Activated CD4-positive, alpha-beta T cell treated with anti-CD3 and anti-CD28 coated beads for 24 hours (primary cell): ENCODE data around the gene TEX11.
"Not testable (repeated sequence)": the region's sequence is repeated elsewhere in the genome, so short reads cannot be mapped to it uniquely, and the experiment has no call there.

ENCODE experiments used
- DNase-seq, 2 donors: peaks; one replicate each; pipeline ENCODE4 v3.0.0-alpha.2; 2020; ENCODE audit warnings: low read depth in 2 of 2

The TEX11 gene

DNA sequence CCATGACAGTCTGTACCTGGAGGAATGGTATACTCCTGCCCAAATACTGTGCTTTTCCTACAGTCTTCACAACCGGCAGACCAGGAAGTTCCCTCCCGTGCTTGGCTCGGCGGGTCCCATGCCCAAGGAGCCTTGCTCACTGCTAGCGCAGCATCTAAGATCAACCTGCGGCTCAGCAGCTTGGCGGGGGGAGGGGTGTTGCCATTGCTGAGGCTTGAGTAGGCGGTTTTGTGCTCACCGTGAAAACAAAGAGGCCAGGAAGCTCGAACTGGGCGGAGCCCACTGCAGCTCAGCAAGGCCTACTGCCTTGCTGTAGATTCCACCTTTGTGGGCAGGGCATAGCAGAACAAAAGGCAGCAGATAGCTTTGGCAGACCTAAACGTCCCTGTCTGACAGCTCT, 152.7 kb downstream of the TEX11 start:
- DNase-seq, result peak; percentile 35 to 39

DNA sequence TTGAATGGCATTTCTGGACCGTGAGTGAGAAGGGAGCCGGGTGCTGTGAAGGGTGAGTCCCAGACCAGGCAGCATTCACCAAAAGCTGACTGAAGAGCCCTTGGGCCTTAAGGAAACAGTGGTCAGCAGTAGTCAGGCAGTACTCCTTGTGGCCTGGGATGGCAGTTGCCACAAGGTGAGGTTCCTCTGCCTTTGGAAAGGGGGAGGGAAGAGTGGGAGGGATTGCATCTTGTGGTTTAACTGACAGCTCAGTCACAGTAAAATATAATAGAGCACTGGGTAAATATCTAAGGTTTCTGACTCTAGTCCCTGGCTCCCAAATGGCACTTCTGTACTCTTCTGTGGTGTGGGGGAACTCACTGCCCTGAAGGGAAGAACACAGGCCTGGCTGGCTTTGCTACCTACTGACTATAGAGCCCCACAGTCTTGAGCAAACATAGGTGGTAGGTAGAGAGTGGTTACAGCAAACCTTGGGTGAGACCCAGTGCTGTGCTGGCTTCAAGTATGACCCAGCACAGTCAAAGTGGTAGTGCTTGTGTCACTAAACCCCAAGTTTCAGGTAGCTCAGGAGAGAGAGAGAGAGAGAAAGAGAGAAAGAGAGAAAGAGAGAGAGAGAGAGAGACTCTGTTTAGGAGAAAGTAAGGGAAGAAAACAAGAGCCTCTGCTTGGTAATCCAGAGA, 154.2 kb downstream of the TEX11 start:
- DNase-seq, result no peak

DNA sequence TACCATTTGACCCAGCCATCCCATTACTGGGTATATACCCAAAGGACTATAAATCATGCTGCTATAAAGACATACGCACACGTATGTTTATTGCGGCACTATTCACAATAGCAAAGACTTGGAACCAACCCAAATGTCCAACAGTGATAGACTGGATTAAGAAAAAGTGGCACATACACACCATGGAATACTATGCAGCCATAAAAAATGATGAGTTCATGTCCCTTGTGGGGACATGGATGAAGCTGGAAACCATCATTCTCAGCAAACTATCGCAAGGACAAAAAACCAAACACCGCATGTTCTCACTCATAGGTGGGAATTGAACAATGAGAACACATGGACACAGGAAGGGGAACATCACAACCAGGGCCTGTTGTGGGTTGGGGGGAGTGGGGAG, 174.7 kb downstream of the TEX11 start:
- not testable (repeated sequence) for DNase-seq

DNA sequence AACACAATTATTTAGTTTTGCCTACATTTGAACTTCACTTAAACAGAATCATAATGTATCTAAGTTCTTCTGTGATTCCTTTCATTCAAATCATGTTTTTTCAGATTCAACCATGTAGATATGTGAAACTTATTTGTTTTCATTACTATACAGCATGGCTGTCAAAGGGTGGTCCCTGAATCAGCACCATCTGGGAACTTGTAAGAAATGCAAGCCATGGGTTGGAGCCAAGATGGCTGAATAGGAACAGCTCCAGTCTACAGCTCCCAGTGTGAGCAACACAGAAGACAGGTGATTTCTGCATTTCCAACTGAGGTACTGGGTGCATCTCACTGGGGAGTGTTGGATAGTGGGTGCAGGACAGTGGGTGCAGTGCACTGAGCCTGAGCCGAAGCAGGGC, 180.6 kb downstream of the TEX11 start:
- DNase-seq, result not testable (repeated sequence)

DNA sequence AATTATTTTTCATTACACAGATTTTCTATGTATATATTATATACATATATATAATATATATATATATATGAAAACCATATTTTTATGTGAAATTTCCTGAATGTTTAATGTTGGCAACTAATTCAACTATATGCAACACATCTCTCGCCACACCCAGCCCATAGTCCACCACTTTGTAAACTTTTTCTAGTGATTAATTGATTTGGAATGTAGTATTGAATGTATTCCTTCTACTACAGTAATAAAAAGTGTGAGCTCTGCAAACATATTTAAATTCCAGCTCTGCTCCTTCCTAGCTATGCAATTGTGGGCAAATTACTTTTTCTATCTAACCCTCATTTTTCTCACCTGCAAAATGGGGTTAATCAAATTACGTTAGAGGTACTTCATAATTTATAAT, 187.8 kb downstream of the TEX11 start:
- no peak for DNase-seq

DNA sequence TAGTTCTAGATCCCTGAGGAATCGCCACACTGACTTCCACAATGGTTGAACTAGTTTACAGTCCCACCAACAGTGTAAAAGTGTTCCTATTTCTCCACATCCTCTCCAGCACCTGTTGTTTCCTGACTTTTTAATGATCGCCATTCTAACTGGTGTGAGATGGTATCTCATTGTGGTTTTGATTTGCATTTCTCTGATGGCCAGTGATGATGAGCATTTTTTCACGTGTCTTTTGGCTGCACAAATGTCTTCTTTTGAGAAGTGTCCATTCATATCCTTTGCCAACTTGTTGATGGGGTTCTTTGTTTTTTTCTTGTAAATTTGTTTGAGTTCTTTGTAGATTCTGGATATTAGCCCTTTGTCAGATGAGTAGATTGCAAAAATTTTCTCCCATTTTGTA, 197.2 kb downstream of the TEX11 start:
- DNase-seq, result not testable (repeated sequence)

DNA sequence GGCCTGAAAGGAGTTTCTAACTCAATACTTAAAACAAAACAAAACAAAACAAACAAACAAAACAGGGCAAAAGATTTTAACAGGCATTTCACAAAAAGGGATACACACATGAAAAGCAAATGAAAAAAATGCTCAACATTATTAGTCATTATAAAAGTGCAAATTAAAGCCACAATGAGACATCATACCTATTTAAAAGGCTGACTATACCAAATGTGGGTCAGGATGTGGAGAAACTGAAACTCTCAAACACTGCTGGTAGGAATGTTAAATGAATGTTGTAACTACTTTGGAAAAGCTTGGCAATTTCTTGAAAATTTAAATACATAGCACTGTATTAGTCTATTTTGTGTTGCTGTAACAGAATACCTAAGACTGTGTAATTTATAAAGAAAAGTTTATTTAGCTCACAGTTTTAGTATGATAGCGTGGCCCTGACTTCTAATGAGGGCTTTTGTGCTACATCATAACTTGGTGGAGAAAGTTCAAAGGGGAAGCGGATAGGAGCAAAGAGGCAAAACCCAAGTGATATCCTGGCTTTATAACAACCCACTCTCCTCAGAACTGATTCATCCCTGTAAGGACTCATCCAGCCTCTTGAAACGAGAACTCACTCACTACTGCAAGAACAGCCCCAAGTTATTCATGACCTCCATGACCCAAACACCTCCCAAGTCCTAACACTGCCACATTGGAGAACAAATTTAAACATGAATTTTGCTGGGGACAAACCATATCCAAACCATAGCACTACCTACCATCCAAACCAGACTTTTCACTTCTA, 214.0 kb downstream of the TEX11 start:
- DNase-seq, result no peak

DNA sequence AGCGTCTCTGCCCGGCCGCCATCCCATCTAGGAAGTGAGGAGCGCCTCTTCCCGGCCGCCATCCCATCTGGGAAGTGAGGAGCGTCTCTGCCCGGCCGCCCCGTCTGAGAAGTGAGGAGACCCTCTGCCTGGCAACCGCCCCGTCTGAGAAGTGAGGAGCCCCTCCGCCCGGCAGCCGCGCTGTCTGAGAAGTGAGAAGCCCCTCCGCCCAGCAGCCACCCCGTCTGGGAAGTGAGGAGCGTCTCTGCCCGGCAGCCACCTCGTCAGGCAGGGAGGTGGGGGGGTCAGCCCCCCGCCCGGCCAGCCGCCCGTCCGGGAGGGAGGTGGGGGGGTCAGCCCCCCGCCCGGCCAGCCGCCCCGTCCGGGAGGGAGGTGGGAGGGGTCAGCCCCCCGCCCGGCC, 229.1 kb downstream of the TEX11 start:
- DNase-seq, result not testable (repeated sequence)

DNA sequence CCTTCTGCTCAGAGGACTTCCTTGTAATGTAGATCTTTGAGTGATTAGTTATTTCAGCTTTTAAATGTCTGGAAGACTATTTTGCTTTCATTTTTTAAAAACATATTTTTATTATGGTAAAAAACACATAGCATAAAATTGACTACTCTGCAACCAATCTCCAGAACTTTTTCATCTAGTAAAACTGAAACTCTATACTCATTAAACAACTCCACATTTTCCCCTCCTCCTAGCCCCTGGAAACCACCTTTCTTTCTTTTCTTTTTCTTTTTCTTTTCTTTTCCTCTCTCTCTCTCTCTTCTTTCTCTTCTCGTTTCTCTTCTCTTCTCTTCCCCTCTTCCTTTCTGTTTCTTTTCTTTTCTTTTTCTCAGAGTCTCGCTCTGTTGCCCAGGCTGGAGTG, 233.2 kb downstream of the TEX11 start:
- no peak for DNase-seq

DNA sequence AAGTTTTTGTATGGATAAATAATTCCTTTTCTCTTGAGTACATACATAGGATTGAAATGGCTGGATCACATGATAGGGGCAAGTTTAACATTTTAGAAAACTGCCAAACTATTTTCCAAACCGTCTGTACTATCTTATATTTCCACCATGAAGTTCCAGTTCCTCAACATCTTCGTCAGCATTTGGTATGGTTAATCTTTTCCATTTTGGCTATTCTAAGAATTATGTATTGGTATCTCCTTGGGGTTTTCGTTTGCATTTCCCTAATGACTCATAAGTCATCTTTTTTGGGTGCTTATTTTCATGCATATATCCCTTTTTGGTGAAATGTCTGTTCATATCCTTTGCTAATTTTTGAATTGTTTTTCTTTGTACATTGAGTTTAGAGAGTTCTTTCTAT, 236.2 kb downstream of the TEX11 start:
- no peak for DNase-seq

DNA sequence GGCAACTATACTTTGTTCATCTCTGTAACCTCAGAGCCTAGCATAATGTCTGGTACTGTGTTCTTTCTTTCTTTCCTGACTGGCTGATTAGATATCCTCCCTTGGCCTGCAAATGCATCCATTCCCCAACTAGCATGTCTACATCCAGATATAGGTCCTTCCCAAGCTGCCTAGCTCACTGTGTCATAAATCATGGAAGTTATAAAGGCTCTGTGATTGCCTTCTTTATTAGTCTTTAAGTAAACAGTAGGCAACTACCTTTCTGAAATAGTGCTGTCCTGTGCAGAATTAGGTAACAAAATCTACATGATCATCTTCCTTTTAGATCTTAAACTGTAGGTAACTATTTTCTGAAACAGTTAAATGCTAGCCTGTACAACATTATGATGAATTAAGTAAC, 239.4 kb downstream of the TEX11 start:
- DNase-seq, result no peak

DNA sequence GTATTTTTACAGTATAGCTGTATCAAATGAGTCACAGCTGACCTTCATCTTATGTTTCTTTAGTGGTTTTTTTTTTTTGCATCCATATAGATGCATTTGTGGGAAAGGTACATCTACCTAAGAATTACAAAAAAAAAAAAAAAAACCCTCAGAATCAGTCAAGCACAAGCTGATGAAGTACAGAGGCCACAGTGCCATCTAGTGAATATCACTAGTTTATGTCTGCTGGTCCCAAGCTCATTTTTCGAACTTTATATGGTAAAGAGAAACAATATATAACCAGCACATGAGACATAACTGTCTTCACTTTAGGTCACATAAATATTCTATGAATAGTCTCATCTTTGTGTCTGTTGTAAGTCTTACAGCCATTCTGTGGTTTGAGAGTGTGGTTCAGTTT, 243.8 kb downstream of the TEX11 start:
- DNase-seq, result no peak

DNA sequence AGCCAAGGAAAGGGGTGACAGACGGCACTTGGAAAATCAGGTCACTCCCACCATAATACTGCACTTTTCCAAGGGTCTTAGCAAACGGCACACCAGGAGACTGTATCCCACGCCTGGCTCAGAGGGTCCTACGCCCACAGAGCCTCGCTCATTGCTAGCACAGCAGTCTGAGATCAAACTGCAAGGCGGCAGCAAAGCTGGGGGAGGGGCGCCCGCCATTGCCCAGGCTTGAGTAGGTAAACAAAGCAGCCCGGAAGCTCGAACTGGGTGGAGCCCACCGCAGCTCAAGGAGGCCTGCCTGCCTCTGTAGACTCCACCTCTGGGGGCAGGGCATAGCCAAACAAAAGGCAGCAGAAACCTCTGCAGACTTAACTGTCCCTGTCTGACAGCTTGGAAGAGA, 247.4 kb downstream of the TEX11 start:
- not testable (repeated sequence) for DNase-seq

DNA sequence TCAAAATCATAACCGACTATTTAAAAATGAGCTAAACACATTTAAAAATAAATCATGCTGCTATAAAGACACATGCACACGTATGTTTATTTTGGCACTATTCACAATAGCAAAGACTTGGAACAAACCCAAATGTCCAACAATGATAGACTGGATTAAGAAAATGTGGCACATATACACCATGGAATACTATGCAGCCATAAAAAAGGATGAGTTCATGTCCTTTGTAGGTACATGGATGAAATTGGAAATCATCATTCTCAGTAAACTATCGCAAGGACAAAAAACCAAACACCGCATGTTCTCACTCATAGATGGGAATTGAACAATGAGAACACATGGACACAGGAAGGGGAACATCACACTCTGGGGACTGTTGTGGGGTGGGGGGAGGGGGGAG, 251.0 kb downstream of the TEX11 start:
- DNase-seq, result not testable (repeated sequence)

DNA sequence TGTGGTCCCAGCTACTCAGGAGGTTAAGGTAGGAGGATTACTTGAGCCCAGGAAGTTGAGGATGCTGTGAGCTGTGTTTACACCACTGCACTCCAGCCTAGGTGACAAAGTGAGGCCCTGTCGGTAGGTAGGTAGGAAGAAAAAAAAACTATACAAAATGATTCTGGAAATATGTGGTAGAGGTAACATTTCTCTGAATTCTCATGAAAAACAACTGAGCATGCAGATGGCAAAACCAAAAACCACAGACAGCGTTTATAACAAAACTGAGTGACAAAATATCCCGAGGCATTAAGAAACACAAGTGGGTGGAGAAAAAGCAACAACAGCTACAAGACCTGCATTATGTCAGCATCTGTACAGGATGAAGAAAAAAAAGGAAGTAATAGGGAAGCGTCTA, 252.2 kb downstream of the TEX11 start:
- no peak for DNase-seq

DNA sequence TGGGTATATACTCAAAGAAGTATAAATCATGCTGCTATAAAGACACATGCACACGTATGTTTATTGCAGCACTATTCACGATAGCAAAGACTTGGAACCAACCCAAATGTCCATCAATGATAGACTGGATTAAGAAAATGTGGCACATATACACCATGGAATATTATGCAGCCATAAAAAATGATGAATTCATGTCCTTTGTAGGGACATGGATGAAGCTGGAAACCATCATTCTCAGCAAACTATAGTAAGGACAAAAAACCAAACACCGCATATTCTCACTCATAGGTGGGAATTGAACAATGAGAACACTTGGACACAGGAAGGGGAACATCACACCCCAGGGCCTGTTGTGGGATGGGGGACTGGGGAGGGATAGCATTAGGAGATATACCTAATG, 260.6 kb downstream of the TEX11 start:
- DNase-seq, result not testable (repeated sequence)

DNA sequence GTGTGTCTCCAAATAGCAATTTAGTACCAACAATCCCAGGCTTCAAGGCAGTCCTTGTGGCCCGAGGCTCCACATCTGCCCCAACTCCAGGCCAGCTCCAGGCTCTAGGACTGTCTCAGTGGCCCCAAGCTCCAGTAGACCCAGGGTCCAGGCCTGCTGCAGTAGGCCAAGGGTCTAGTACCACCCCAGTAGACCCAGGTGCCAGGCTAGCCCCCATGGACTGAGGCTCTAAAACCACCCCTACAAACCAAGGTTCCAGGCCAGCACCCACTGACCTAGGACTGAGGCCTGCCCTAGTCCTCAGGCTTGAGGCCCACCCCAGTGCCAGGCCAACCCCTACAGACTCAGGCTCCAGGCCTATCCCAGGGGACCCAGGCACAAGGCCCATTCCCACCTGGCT, 272.3 kb downstream of the TEX11 start:
- DNase-seq, result no peak

DNA sequence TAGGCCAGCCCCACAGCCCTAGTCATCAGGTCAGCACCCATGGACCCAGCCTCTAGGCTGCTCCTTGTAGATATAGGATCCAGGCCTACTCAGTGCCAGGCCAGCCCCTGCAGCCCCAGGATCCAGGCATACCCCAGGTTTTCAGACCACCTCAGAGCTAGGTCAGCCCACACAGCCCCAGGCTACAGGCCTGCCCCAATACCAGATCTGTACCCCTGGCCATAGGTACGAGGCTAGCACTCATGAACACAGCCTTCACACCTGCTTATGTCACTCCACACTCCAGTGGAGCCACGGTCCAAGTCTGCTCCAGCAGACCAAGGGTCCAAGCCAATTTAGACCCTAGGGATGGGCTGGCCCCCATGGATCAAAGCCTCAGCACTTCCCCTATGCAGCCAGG, 272.8 kb downstream of the TEX11 start:
- no peak for DNase-seq

DNA sequence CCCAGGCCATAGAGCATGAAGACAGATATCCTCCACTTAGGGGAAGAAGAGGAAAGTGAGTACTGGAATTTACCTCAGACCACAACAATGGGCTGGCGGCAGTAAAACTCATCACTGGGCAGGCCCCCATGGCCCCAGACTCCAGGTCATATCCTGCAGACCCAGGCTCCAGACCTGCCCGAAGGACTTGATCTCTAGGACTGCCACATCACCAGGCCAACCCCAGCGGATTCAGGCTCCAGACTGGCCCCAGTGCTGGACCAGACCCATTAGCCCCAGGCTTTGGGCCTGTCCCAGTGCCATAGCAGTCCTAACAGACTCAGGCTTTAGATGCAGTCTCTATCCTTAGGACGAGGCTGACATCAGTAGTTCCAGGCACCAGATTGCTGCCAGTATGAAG, 273.3 kb downstream of the TEX11 start:
- DNase-seq, result no peak

DNA sequence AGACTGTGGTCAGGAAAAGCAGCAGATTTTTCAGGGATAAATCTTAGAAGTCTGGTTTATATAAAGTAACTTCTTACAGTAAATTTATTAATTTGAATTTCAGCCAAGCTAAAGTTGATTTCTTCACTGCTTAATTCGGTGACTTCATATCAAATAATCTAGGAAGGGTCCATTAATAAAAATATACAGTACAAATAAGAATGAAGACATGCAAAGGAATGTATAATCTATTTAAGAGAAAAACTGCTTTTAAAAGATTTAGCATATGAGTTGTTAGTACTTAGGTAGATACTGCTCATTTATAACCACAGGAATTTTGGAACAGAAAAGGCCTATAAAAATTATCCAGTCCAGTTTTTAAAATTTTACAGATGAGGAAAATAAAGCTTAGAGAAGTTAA, 286.8 kb downstream of the TEX11 start:
- no peak for DNase-seq

DNA sequence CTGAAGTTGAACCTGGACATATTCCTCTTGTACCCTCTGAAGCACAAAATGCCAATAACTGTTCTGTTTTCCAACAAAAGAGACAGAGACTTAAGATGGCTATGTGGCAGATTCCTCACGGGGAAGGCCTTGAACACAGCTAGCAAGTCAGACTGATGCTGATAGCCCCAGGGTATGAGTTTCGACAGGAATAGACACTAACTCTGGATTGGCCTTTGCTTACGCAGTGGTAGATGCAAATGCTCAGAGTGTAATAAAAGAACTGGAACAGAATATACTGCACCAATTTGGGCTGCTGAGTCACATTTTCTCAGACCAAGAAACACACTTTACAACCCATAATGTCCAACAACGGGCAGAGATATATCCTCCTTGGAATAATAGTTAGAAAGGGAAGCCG, 290.0 kb downstream of the TEX11 start:
- no peak for DNase-seq

DNA sequence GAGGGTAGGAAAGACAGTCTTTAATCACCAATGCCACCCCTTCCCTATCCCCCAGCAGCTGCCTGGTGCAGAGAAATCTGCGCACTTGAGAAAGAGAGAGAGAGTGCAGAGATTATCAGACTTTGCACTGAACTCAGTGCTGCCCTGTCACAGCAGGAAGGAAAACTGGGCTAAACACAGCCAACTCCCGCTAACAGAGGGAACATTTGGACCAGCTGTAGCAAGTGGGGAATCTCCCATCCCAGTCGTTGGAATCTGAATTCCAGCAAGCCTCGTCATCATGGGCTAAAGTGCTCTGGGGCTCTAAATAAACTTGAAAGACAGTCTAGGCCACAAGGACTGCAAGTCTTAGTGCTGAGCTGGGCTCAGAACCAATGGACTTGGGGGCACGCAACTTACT, 295.2 kb downstream of the TEX11 start:
- DNase-seq, result no peak

DNA sequence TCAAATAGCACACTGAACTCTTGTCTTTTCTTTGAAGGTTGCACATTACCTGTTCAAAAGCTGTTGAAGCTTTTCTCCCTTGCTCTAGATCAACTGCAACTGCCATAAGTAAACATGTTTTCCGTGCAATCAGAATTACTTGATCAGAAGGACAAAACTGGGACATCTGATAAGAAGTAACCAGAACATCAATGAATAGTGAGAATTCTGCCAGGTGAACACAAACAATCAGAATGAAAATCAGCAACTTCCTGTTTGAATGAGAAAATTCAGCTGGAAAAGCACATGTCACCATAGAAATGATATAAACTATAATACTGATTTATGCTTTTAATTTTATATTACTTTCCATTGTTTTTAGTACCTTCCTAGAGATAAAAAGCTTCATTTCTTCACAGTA, 303.2 kb downstream of the TEX11 start:
- no peak for DNase-seq

DNA sequence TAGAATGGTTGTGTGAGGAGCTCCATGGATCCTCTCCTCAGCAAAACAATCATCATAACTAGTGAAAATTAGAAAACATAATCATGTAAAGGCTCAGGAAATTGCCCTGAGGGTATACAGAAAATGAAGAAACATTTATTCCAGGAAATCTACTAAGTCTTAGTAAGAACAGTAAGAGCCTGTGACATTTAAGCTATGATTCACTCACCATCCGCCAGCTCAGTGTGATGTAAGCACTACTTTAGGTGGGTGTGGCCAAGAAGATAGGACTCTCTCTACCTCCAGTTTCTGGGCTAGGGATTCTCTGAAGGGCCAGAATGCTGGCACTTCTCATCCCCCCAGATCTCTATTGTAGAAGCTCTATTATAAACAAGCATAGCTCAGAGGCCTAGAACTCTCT, 316.4 kb downstream of the TEX11 start:
- peak in 1 of 2 donors; percentile 7 for DNase-seq
